ENCODE data around the gene KCNN4.

Gene KCNN4

GRCh38 chr19:43731846-43732245 is 48.9 kb downstream of the KCNN4 start:
- Histone ChIP-seq H3K4me1 (ENCODE audit: control insufficient read depth in 1 of 2, insufficient read depth in 1 of 2, low read depth in 1 of 2, low read length in 1 of 2) (peaks cover 25 to 28% of the 10 kb centered on the region in 2 experiments), H3K36me3 (peaks cover 57% of the 10 kb centered on the region), H3K4me3 (ENCODE audit: low read depth in 1 of 2, low read length in 1 of 2) (no peak overlapping the region), H3K9me3 (no peaks in the 10 kb centered on the region), H3K27me3 (no peaks in the 10 kb centered on the region), H3K27ac (peak overlapping the region; percentile 78)
- TF ChIP-seq CTCF (IDR thresholded peaks at IDR 0.05): no peak

GRCh38 chr19:43731346-43731745 is 49.4 kb downstream of the KCNN4 start:
- Histone ChIP-seq H3K27ac (peak overlapping the region; percentile 78), H3K9me3 (no peaks in the 10 kb centered on the region), H3K4me1 (ENCODE audit: control insufficient read depth in 1 of 2, insufficient read depth in 1 of 2, low read depth in 1 of 2, low read length in 1 of 2) (peaks cover 30 to 33% of the 10 kb centered on the region in 2 experiments), H3K36me3 (peaks cover 52% of the 10 kb centered on the region), H3K27me3 (no peaks in the 10 kb centered on the region), H3K4me3 (ENCODE audit: low read depth in 1 of 2, low read length in 1 of 2) (no peak overlapping the region)
- TF ChIP-seq CTCF (IDR thresholded peaks at IDR 0.05): no peak

GRCh38 chr19:43729919-43730318 is 50.9 kb downstream of the KCNN4 start:
- Histone ChIP-seq H3K27ac (no peak overlapping the region), H3K4me3 (ENCODE audit: low read depth in 1 of 2, low read length in 1 of 2) (no peak overlapping the region), H3K4me1 (ENCODE audit: control insufficient read depth in 1 of 2, insufficient read depth in 1 of 2, low read depth in 1 of 2, low read length in 1 of 2) (peaks cover 43 to 47% of the 10 kb centered on the region in 2 experiments), H3K27me3 (no peaks in the 10 kb centered on the region), H3K9me3 (no peaks in the 10 kb centered on the region), H3K36me3 (peaks cover 45% of the 10 kb centered on the region)
- TF ChIP-seq CTCF (IDR thresholded peaks at IDR 0.05): no peak

- no peaks in the 10 kb centered on the region for H3K9me3 ChIP-seq
- no peaks in the 10 kb centered on the region for H3K27me3 ChIP-seq
- peak overlapping the region; percentile 83 for H3K27ac ChIP-seq
- TF ChIP-seq CTCF (IDR thresholded peaks at IDR 0.05): no peak
- peaks cover 29% of the 10 kb centered on the region for H3K36me3 ChIP-seq
- H3K4me3 ChIP-seq (ENCODE audit: low read depth in 1 of 2, low read length in 1 of 2): peak overlapping the region in 1 of 2 experiments; percentile 12
- H3K4me1 ChIP-seq (ENCODE audit: control insufficient read depth in 1 of 2, insufficient read depth in 1 of 2, low read depth in 1 of 2, low read length in 1 of 2): peaks cover 36 to 42% of the 10 kb centered on the region in 2 experiments
These were observed 53.2 kb downstream of the KCNN4 start for GRCh38 chr19:43727593-43727853.

- H3K4me3 ChIP-seq (ENCODE audit: low read depth in 1 of 2, low read length in 1 of 2): peak overlapping the region in 1 of 2 experiments; percentile 12
- no peaks in the 10 kb centered on the region for H3K27me3 ChIP-seq
- TF ChIP-seq CTCF (IDR thresholded peaks at IDR 0.05): no peak
- no peaks in the 10 kb centered on the region for H3K9me3 ChIP-seq
- H3K4me1 ChIP-seq (ENCODE audit: control insufficient read depth in 1 of 2, insufficient read depth in 1 of 2, low read depth in 1 of 2, low read length in 1 of 2): peaks cover 31 to 36% of the 10 kb centered on the region in 2 experiments
- H3K36me3 ChIP-seq: peaks cover 29% of the 10 kb centered on the region
- H3K27ac ChIP-seq: peak overlapping the region; percentile 83
These were observed 53.8 kb downstream of the KCNN4 start for GRCh38 chr19:43726736-43727592.

All from neutrophil (primary cell).